Astrocyte of the spinal cord (primary cell): ENCODE measurements around the gene CACNA1I.
A peak's percentile ranks its signal among the peaks of the same experiment; 100 is the strongest.

ENCODE experiments used
- DNase-seq: peaks from one replicate; pipeline ENCODE4 v3.0.0; 2011; ENCODE audit warnings: low read depth, low spot score
- H3K4me3 ChIP-seq: 2 replicates; pipeline ENCODE4 v1.5.1; 2011; ENCODE audit warnings: low read depth, mild to moderate bottlenecking, low read length, moderate library complexity
- CTCF ChIP-seq: IDR thresholded peaks from 2 replicates; pipeline ENCODE4 v1.5.1; 2012; ENCODE audit warnings: low read depth, mild to moderate bottlenecking, low read length, inconsistent platforms
- in situ Hi-C: cut with HindIII; loops from 2 replicates; pipeline ENCODE4 v1.10.0; 2017; ENCODE audit warnings: low sequenced_read_pairs

CACNA1I gene

GRCh38 chr22:39631381-39632286, 61.1 kb downstream of the CACNA1I start:
- in situ Hi-C loops = no loop called here
- no peak for TF ChIP-seq CTCF
- DNase-seq = no peak

GRCh38 chr22:39634530-39635405, 64.2 kb downstream of the CACNA1I start:
- TF ChIP-seq CTCF = no peak
- H3K4me3 ChIP-seq = no peak overlapping the region
- in situ Hi-C loops = no loop called here
- peak; percentile 87 for DNase-seq

More at GRCh38 chr22:39631381-39632286, 61.1 kb downstream of the CACNA1I start:
- no peak overlapping the region for H3K4me3 ChIP-seq

- H3K4me3 ChIP-seq = no peak overlapping the region
- peak; percentile 5 for DNase-seq
- in situ Hi-C loops = no loop called here
- TF ChIP-seq CTCF = no peak
Observed at GRCh38 chr22:39635719-39636118, 65.2 kb downstream of the CACNA1I start.

GRCh38 chr22:39638958-39639357, 68.4 kb downstream of the CACNA1I start:
- no peak overlapping the region for H3K4me3 ChIP-seq
- in situ Hi-C loops = no loop called here
- DNase-seq = no peak
- TF ChIP-seq CTCF = no peak

- TF ChIP-seq CTCF = no peak
- DNase-seq = no peak
- in situ Hi-C loops = no loop called here
- H3K4me3 ChIP-seq = no peak overlapping the region
Observed at GRCh38 chr22:39641660-39642310, 71.2 kb downstream of the CACNA1I start.
